NOMO-1 treated with DMSO at 0.1 percent for 48 hours (cell line): ENCODE data around the gene PSMC1.

Source experiments
- DNase-seq: peaks from one replicate; lab custom pipeline; 2025; ENCODE audit not compliant: unreplicated experiment; lab: John Stamatoyannopoulos, UW

PSMC1 gene

DNA sequence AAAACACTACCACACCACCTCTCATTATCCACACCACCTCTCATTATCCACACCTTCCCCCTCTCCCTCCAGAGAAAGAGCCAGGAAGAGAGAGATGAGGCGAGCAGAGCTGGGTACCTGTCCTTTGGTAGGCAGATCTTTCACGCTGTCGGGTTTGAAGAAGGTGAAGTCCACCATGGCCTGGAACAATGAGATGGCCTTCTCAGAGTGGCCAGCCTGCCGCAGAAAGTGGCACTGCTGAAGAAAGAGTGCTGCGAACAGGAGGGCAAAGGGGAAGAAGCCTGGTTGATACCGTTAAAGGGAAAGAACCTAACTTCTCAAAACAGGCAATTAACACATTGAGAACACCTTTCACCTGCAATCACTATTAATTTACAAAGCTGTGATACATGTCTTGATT is 44.8 kb downstream of the PSMC1 start:
- DNase-seq: no peak

- peak; percentile 17 for DNase-seq
Observed at GRCh38 chr14:90301668-90302090, 45.3 kb downstream of the PSMC1 start.

DNA sequence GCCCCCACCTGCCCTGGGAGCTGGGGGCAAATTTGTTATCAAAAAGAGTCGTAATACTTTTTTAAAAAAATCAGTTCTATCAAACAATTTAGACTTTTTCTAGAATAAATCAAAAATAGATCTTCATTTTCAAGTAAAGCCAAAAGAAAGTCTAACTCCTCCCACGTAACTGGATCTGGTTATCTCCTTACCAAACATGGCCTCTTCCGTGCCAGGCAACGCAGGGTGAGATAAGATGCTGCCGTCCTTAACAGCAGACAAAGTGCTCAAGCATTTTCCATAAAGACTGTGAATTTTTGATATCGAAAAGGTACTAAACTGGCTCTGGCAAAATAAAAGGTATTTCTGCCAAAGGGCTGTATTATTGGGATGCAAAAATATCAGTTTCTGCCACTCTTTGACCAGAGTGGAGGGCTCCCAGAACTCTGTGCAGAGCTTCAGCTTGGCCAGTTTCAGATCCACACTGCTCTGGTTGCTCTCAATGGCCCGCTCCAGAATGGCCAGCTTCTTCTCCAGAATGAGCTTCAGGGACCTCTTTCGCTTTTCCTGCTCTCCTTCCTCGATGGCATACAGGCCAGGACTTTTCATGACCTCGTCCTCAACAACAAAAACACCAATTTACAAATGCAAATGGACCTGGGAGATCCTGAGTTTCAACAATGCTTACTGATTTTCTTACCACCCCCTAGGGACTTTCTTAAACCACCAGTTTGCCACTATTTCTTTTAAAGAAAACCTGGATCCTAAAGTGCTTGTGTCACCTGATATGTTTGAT is 46.4 kb downstream of the PSMC1 start:
- DNase-seq: no peak

- no peak for DNase-seq
Observed at GRCh38 chr14:90303473-90303872, 47.1 kb downstream of the PSMC1 start.

GRCh38 chr14:90304502-90304901 is 48.1 kb downstream of the PSMC1 start:
- DNase-seq: no peak

DNA sequence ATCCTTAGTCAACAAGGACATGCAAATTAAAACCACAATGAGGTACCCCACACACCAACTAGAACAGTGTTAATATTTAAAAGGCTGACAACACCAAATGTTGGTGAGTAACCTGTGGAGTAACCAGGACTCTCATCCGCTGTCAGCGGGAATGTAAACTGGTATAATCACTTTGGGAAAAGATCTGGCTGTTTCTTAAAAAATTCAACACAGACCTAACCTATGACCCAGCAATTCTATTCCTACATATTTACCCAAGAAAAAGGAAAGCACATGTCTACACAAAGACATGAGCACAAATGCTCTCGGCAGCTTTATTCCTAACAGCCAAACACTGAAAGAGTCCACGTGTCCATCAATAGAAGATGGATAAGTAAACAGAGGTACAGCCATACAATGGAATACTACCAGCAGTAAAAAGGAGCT is 48.8 kb downstream of the PSMC1 start:
- DNase-seq: no peak

- DNase-seq: no peak
Observed at GRCh38 chr14:90308561-90308960, 52.2 kb downstream of the PSMC1 start.

DNA sequence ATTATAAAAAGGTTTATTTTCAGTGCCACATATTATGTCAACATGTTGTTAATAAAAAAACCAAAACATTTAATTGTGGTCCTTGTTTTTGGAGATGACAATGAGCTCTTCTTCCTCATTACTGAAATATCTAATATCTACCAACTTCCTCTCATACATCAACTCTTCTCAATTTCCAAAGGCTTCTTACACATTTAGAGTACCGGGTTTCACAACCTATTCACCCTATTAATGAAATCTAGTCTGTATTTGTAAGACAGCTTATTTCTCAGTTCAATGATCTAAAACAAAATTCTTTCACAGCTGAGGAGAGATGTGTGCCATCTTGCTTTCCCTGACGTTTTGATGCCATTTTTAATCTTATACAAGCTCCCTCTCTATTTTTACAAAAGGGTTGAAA is 60.9 kb downstream of the PSMC1 start:
- no peak for DNase-seq

GRCh38 chr14:90318016-90318415 is 61.7 kb downstream of the PSMC1 start:
- no peak for DNase-seq

GRCh38 chr14:90319173-90319572 is 62.8 kb downstream of the PSMC1 start:
- no peak for DNase-seq

- DNase-seq: no peak
Observed at GRCh38 chr14:90319634-90320541, 63.5 kb downstream of the PSMC1 start.

GRCh38 chr14:90321891-90322290 is 65.5 kb downstream of the PSMC1 start:
- no peak for DNase-seq
